OCI-LY1 (cell line): ENCODE measurements around the gene YIF1A.

ENCODE experiments used
- H2AFZ ChIP-seq: fragments of 200-600 bp; sonication (generic), shearing (Covaris generic); 2 replicates; pipeline ENCODE4 v1.6.0; 2014; ENCODE audit warnings: antibody characterized with exemption, mild to moderate bottlenecking, low read length
- H3F3A ChIP-seq: fragments of 200-600 bp; sonication (generic), shearing (Covaris generic); 2 replicates; pipeline ENCODE4 v1.6.0; 2014; ENCODE audit warnings: mild to moderate bottlenecking, antibody characterized with exemption, low read length, moderate library complexity; ENCODE audit not compliant: insufficient read depth
- H3K27ac ChIP-seq: fragments of 200-600 bp; sonication (generic); 2 replicates; pipeline ENCODE4 v1.5.1; 2014; ENCODE audit warnings: low read length, mixed run types, mild to moderate bottlenecking, low read depth; ENCODE audit not compliant: poor library complexity, severe bottlenecking
- H3K27me3 ChIP-seq: fragments of 200-600 bp; sonication (generic); 2 replicates; pipeline ENCODE4 v1.6.0; 2014; ENCODE audit warnings: antibody characterized with exemption, mild to moderate bottlenecking, low read length, moderate library complexity; ENCODE audit not compliant: insufficient read depth
- H3K36me3 ChIP-seq: fragments of 200-600 bp; sonication (generic); 2 replicates; pipeline ENCODE4 v1.6.1; 2014; ENCODE audit warnings: mild to moderate bottlenecking, antibody characterized with exemption, low read length, moderate library complexity, mixed read lengths; ENCODE audit not compliant: insufficient read depth
- H3K4me1 ChIP-seq: fragments of 200-600 bp; sonication (generic); 2 replicates; pipeline ENCODE4 v1.5.1; 2014; ENCODE audit warnings: mild to moderate bottlenecking, low read length, moderate library complexity; ENCODE audit not compliant: insufficient read depth, severe bottlenecking
- H3K4me2 ChIP-seq: fragments of 200-600 bp; sonication (generic), shearing (Covaris generic); 2 replicates; pipeline ENCODE4 v1.6.1; 2014; ENCODE audit warnings: low read length
- H3K4me3 ChIP-seq: fragments of 200-600 bp; sonication (generic); 2 replicates; pipeline ENCODE4 v1.5.1; 2014; ENCODE audit warnings: low read length, low read depth, mild to moderate bottlenecking, mixed read lengths; ENCODE audit not compliant: poor library complexity, severe bottlenecking
- H3K79me2 ChIP-seq: fragments of 200-600 bp; shearing (Covaris generic); 2 replicates; pipeline ENCODE4 v1.6.1; 2016; ENCODE audit warnings: mixed run types, low read length, mixed read lengths; ENCODE audit not compliant: insufficient read depth
- H3K9ac ChIP-seq: fragments of 200-600 bp; sonication (generic), shearing (Covaris generic); 2 replicates; pipeline ENCODE4 v1.6.1; 2014; ENCODE audit warnings: mild to moderate bottlenecking, low read length, mixed read lengths
- H3K9me2 ChIP-seq: fragments of 200-600 bp; sonication (generic), shearing (Covaris generic); 2 replicates; pipeline ENCODE4 v1.6.1; 2014; ENCODE audit warnings: low read depth, mild to moderate bottlenecking, low read length, mixed read lengths
- H3K9me3 ChIP-seq: fragments of 200-600 bp; shearing (Covaris generic); 2 replicates; pipeline ENCODE4 v1.6.1; 2014; ENCODE audit warnings: low read length, mixed read lengths
- H4K20me1 ChIP-seq: fragments of 200-600 bp; sonication (generic), shearing (Covaris generic); 2 replicates; pipeline ENCODE4 v1.6.0; 2016; ENCODE audit warnings: mild to moderate bottlenecking, low read length; ENCODE audit not compliant: insufficient read depth
- EZH2 ChIP-seq: fragments of 200-600 bp; sonication (generic), shearing (Covaris generic); IDR thresholded peaks from 2 replicates; pipeline ENCODE4 v1.8.0; 2017; ENCODE audit warnings: borderline replicate concordance, mixed run types, mild to moderate bottlenecking, antibody characterized with exemption, low read length, moderate library complexity, mixed read lengths
- TF ChIP-seq, protein P1 (sequence below): fragments of 200-600 bp; sonication (generic), shearing (Covaris generic); IDR thresholded peaks from 2 replicates; pipeline ENCODE4 v1.5.1; 2017; ENCODE audit warnings: mild to moderate bottlenecking, antibody characterized with exemption, low read length, moderate library complexity, mixed read lengths

Gene YIF1A

GRCh38 chr11:66328302-66329144 is 39.6 kb upstream of the YIF1A start:
- Histone ChIP-seq H3K79me2 (no peaks in the 10 kb centered on the region), H2AFZ (no peak overlapping the region), H3K27ac (no peak overlapping the region), H3K9me2 (no peaks in the 10 kb centered on the region), H3K4me3 (no peak overlapping the region), H3K27me3 (peaks cover 8% of the 10 kb centered on the region), H3K36me3 (no peaks in the 10 kb centered on the region), H3K9me3 (no peaks in the 10 kb centered on the region), H3K9ac (no peak overlapping the region; the same call in 1 of the 2 replicates), H4K20me1 (no peaks in the 10 kb centered on the region), H3F3A (no peaks in the 10 kb centered on the region), H3K4me2 (peak overlapping the region; percentile 45; the same call in 1 of the 2 replicates), H3K4me1 (peaks cover 26% of the 10 kb centered on the region)
- TF ChIP-seq EZH2, result no peak
- TF ChIP-seq, protein P1, sequence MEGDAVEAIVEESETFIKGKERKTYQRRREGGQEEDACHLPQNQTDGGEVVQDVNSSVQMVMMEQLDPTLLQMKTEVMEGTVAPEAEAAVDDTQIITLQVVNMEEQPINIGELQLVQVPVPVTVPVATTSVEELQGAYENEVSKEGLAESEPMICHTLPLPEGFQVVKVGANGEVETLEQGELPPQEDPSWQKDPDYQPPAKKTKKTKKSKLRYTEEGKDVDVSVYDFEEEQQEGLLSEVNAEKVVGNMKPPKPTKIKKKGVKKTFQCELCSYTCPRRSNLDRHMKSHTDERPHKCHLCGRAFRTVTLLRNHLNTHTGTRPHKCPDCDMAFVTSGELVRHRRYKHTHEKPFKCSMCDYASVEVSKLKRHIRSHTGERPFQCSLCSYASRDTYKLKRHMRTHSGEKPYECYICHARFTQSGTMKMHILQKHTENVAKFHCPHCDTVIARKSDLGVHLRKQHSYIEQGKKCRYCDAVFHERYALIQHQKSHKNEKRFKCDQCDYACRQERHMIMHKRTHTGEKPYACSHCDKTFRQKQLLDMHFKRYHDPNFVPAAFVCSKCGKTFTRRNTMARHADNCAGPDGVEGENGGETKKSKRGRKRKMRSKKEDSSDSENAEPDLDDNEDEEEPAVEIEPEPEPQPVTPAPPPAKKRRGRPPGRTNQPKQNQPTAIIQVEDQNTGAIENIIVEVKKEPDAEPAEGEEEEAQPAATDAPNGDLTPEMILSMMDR, result peak; percentile 92

DNA sequence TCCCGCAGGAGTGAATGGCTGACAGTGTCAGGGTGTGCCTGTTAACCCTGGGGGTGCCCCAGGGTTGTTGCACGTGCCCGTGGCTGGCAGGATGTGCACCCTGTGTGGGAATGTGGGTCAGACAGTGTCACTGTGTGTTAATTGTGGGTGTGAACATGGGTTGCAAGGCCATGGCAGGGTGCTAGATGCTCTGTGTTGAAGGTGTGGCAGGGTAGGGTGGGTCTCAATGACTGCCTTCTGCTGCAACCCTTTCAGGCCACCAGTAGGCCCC is 39.0 kb upstream of the YIF1A start:
- no peaks in the 10 kb centered on the region for H3K9me3 ChIP-seq
- H3K4me3 ChIP-seq, result no peak overlapping the region
- H3K27ac ChIP-seq, result no peak overlapping the region
- no peaks in the 10 kb centered on the region for H3K79me2 ChIP-seq
- H3K36me3 ChIP-seq, result no peaks in the 10 kb centered on the region
- peaks cover 8% of the 10 kb centered on the region for H3K27me3 ChIP-seq
- H4K20me1 ChIP-seq, result no peaks in the 10 kb centered on the region
- H3K9me2 ChIP-seq, result no peaks in the 10 kb centered on the region
- H3K4me1 ChIP-seq, result peaks cover 26% of the 10 kb centered on the region
- H3K9ac ChIP-seq, result no peak overlapping the region
- no peak for TF ChIP-seq EZH2
- TF ChIP-seq, protein P1, result no peak
- H3F3A ChIP-seq, result no peaks in the 10 kb centered on the region
- H3K4me2 ChIP-seq, result no peak overlapping the region
- H2AFZ ChIP-seq, result no peak overlapping the region

DNA sequence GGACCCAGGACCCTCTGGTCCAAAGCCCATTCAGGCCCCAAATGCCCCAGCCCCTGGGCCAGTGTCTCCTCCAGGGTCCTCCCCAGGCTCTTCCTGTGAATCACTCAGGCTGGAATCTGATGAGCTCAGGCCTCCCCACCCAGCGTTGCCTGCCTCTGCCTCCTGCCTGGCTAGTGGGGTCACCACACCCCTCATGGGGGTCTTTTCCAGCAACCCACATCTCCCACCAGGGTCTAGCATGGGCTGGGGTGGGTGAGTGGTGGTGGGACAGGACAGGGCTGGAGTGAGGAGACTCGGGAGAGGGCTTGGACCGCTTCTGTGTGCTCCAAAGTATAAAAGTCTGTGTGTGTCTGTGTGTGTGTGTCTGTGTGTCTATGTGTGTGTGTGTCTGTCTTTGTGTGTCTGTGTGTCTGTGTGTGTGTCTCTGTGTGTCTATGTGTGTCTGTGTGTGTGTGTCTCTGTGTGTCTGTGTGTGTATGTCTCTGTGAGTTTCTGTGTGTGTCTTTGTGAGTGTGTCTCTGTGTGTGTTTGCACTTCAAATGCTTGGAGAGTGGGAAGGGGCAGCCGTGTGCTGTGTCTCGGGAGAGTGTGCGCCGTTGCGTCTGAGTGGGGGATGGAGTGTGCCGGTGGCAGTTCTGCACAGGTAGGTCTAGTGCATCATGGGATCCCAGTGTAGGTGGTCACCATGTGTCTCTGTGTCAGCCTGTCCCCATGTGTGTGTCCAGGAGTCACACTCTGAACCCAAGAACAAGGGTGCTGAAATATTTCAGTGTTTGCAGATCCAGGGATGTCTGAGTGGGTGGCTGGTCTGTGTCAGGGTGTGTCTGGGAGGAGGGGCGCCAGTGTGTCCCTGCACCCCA is 38.5 kb upstream of the YIF1A start:
- Histone ChIP-seq H4K20me1 (no peaks in the 10 kb centered on the region), H3K9ac (no peak overlapping the region), H2AFZ (no peak overlapping the region), H3K4me1 (peaks cover 29% of the 10 kb centered on the region), H3K9me3 (no peaks in the 10 kb centered on the region), H3K79me2 (no peaks in the 10 kb centered on the region), H3K9me2 (no peaks in the 10 kb centered on the region), H3K27me3 (peaks cover 8% of the 10 kb centered on the region), H3K36me3 (no peaks in the 10 kb centered on the region), H3K27ac (no peak overlapping the region), H3F3A (no peaks in the 10 kb centered on the region), H3K4me3 (no peak overlapping the region), H3K4me2 (no peak overlapping the region)
- TF ChIP-seq, protein P1, result no peak
- TF ChIP-seq EZH2, result no peak
